Pons (tissue), 1 donor: Measurements from ENCODE around the gene LPP.

Experiments used
- DNase-seq: peaks from one replicate; pipeline ENCODE4 v3.0.0-alpha.2; 2016; ENCODE audit warnings: low spot score

Gene LPP

DNA sequence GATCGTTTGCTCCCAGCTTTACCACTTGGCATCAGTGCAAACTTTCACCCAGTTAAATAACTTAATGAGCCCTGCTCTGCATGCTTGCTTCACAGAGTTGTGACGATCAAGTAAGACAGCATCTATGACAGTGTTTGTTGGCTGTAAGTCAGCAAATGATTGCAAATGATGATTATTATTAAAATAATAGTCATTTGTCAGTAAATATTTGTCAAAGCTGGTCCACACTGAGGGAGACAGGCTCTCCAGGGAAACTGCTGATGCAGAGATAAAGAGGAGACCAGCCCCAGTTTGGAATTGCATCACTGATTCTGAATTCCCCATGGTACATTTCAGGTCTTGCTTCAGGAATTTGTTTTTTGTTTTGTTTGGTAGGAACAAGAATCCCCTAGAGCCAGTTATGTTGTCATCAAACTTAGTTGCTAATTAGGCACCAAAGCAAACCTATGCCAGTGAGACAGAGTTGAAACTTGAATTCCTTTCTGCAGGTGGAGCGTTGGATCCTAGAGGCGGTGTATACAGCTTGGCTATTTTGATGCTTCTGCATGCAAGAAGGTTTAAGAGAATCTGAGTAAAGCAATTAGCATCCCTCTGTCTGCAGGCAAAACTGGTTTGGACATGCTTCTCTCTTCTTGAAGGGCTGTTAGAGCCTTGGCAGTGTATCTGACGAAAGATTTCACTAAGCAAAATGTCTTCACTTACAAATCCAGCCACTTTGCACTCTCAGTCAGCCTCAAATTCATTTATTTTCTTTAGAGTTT, 679.2 kb downstream of the LPP start:
- DNase-seq: no peak

- DNase-seq: no peak
Observed at GRCh38 chr3:188834349-188834748, 680.4 kb downstream of the LPP start.

GRCh38 chr3:188839187-188839695, 685.3 kb downstream of the LPP start:
- no peak for DNase-seq

- DNase-seq: no peak
Observed at GRCh38 chr3:188840290-188840689, 686.3 kb downstream of the LPP start.

- DNase-seq: no peak
Observed at GRCh38 chr3:188841906-188842305, 687.9 kb downstream of the LPP start.

GRCh38 chr3:188842639-188843038, 688.7 kb downstream of the LPP start:
- no peak for DNase-seq

- DNase-seq: no peak
Observed at GRCh38 chr3:188844096-188844495, 690.1 kb downstream of the LPP start.

DNA sequence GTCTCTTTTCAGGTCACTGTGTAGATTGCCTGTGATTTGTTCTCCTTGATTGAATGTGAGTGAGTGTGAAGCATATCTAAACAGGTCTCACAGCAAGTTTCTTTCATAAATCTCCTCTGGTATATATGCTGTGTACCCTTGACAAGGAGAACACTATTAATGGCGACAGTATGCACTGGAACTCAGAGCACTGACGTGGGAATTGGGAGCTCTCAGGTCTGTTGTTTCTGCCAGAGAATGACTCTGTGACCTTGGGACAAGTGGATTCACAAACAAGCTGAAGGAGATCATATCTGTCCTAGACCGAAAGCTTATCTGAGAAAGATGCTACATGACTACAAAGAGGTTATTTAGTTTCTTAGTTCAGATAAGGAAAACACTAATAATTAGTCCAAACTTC, 691.6 kb downstream of the LPP start:
- DNase-seq: no peak

DNA sequence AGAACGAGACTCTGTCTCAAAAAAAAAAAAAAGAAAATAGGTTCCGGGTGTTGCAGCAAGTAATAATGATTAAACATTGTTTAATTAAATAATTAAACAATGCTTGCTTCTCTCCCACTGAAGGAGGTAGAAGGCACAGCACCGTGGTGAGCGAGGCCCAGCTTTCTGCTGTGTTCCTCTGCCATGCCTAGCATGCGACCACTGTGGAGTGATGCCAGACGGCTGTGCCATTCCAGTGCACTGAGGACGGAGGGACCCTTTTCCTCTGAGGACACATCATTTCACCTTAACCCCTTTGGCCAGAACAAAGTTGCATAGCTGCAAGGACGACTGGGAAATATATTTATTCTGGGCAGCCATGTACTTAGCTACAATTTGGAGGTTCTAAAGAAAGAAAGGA, 695.0 kb downstream of the LPP start:
- DNase-seq: no peak

GRCh38 chr3:188853856-188854771, 700.2 kb downstream of the LPP start:
- peak; percentile 76 for DNase-seq

DNA sequence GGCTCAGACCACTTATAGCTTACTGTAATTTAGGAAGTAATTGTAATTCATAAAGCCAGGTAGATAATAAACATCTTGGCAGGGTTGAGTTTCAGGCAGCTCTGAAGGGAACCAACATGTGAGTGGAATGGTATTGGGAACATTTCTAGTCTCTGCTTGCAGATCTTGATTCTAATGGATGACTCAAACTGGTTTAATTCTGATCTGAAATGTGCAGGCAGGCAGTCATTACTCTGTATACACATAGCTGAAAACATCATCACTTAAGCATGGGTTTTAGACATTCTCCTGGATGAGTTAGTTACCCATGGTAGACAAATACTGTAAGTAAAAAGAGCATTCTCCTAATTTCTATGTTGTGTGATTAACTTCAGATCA, 700.8 kb downstream of the LPP start:
- DNase-seq: no peak

- DNase-seq: no peak
Observed at GRCh38 chr3:188855675-188856074, 701.7 kb downstream of the LPP start.

DNA sequence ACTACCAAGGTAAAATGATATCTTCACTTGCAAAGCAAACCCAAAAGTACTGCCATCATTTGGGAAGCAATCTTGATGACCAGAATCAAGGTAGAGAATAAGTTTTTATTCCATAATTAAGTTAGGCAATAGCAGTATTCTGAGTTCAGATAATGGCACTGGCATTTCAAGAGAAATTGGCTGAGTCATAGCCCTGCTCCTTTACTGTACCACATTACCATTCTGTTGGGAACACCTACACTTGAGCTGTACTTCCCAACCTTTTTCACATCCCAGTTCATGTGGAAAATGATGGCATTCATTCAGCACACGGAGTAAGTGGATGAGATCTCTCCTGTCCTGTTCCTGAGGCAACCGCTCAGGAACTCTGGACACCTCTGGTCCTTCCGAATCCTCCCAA, 706.2 kb downstream of the LPP start:
- no peak for DNase-seq

DNA sequence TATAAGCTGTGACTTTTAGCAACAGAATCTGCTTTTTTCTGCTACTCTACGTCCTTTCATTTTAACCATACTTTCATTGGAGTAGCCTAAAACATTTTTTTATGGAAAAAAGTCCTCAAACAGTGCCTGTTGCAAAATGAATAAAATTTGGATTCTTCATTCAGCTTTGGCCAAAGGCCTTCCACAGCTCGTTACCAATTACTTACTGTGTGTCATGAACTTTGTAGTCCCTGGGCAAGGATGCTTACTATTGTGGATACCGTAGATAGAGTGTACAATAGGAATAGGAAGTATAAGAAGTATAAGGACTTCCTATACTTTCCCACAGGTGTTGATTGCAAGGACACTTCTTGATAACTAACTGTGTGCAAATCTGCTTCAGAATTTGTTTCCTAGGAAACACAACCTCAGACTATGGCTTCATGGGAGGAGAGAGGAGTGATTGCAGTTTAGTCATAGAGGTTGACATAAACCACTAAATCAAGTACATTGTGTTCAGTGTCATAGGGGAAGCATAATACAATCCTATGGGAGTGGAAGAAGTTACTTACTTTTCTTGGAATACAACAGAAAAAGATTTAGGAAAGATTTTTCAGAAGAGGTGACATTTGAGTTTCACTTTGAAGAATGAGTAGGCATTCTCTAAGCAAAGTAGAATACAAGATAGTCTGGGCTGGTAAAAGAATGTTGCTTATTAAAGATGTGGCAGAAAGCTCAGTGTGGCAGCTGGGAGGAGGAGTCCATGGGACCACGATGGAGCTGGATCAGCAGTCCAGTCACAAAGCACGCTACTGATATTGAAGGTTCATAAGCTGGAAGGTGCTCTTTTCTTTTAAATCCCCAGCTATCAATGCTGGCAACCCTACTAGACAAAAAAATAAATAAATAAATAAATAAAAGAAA, 708.1 kb downstream of the LPP start:
- DNase-seq: no peak

GRCh38 chr3:188863999-188864406, 710.0 kb downstream of the LPP start:
- no peak for DNase-seq

DNA sequence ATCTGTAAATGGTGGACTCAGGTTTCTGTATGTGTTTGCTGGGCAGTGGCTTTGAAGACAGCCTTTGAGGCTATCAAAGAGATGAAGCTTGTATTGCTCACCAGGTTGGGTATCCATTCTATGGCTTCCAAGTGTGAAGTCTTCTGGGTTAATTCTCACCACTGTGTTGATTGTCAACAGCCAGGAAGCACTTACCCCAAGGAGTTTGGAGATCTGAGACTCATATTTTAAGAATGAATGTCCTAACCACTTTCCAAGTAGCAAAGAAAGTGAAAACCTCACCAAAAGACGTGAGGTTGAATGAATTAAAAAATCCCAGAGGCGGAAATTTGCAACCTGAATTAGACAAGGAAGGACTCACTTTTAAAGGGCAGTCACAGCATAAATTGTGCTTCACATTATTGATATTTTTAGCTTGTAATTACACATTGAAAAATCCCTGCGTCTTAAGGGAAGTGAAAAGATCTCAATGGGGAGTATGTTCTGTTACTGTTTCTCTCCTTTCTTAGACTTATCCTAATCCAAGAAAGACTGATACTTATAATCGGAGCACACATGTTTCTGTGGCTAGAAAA, 713.8 kb downstream of the LPP start:
- DNase-seq: no peak

- DNase-seq: no peak
Observed at GRCh38 chr3:188868803-188869202, 714.8 kb downstream of the LPP start.

DNA sequence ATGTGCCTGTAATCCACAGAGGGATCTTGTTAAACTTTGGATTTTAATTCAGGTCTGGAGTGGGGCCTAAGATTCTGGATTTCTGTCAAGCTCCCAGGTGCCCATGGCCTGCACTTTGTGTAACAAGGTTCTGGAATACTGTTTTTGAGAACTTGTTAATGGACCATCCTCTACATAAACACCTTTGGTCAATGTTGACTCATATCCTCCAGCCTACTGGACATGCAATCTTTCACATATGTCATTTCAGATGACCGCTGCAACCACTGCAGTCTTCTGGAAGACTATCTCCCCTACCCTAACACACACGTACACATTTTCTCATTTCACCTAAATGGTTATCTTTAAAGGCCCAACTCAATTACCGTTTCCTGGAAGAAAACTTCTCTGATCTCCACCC, 715.7 kb downstream of the LPP start:
- DNase-seq: no peak

DNA sequence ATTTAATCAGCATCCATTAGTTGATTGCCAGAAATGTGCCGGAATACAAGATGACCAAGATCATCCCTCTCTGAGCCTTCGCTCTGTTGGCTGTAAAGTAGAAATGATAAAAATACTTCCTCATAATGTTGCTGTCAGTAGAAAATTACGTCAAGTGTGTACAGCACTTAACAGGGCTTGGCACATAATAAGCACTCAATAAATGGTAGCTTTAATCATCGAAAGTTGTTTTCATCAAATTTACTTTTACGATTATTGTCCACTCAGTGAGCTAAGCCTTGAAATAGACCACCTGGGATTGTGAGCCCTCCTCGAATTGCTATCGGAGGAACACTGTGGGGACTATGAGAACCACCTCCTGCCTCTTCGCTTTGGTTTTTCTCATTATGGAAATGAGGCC, 716.5 kb downstream of the LPP start:
- no peak for DNase-seq

- no peak for DNase-seq
Observed at GRCh38 chr3:188874576-188874975, 720.6 kb downstream of the LPP start.

DNA sequence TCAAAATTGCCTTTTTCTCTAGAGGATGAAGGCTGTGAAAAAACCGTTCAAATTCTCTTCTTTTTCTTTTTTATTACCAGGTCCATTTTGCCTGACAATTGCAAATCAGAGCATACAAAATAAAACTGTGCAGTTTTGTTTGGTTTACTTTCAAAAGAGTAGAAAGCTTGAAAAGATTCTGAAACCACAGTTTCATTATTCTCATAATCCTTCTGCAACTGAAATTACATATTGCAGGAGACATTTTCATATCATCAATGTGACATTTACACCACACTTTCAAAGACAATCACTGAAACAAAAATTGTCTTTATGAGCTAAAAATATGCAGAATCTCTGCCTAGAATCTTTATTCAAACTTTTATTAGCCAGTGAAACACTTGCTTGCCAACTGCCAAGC, 721.5 kb downstream of the LPP start:
- no peak for DNase-seq

GRCh38 chr3:188876370-188876769, 722.4 kb downstream of the LPP start:
- DNase-seq: no peak
